GM18909 (cell line): ENCODE results near the gene PLCD1.
A peak's percentile ranks its signal among the peaks of the same experiment; 100 is the strongest.

ENCODE experiments used
- ATAC-seq: cut with Tn5 transposase; IDR thresholded peaks from one replicate; pipeline ENCODE4 v1.9.1; 2021; ENCODE audit warnings: mild to moderate bottlenecking; ENCODE audit not compliant: unreplicated experiment, poor library complexity

The PLCD1 gene

DNA sequence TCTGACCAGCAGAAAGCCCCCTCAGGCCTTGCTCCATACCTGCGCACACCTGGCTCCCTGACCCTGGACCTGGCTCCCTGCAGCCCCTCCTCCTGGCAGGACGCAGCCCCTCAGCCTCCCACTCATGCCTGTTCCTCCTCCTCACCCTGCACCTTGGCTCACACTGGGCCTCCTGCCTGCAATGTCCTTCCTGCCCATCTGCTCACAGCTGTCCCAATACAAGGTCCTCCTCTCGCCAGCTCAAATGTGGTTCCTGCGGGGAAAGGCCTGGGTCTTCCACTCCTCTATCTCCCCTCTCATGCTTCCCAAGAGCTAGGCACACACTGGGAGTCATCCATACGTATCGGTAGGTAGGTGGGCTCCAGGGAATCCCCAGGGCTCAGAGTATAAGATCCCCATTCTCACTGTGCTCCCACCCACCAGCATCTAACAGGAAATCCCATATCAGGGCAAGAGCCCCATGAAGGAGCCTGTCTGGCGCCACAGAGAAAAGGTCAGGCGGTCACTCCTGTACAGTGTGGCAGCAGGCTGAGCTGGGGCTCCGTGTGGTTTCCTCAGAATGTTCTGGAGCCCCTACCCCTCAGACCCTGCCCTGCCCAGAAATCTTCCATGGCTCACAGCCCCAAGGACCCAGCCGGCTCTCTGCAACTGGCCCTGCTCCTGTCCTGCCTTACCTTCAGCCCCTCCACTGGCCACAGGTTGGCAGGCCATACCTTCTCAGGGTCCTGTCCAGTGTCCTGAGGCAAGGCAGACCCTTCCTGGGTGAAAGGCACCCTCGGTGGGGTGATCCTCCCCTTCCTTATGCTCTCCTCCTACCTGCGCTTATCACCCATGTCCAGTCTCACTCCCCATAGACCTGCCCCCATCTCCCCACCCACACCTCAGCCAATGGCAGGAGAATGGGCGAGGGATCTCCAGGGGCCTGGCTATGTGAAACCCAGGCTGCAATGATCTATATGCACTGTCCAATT lies 10.9 kb downstream of the PLCD1 start:
- ATAC-seq: no peak

DNA sequence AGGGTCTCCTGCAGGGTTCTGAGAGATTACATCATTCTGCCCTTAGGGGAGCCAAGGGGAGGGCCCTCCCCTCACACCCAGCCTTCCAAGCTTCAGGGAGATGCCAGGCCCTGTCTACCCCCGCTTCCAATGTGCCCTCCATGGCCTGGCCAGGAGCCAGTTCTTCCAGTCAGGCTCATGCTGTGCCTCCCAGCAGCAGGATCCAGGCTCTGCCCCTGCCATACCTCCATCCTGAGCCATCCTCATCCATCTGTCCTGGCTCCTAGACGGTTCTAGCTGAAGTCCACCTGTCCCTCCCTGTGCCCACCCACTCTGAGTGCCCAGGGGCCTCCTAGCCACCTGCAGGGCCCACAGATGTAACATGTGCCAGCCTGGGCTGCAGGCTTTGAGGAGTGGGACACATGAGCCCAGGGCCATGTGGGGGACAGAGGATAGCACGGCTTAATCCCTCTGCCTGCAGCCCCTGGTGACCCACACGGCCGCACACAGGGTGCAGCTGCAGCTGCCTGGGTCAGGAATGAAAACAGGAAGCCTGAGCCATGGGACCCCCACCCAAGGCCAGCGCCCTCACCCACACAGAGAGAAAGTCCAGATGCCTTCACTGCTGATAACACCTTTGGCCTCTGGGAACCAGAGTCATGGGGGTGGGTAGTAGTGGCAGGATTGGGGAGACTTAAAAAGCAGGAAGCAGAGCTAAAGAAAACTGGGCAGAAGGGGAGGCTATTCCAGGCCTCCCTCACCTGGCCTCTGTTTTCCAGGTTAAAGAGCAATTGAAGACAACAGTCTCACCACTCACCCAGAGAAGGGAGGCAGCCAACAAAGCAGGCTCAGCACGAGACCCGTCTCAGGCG lies 11.8 kb downstream of the PLCD1 start:
- ATAC-seq: no peak

DNA sequence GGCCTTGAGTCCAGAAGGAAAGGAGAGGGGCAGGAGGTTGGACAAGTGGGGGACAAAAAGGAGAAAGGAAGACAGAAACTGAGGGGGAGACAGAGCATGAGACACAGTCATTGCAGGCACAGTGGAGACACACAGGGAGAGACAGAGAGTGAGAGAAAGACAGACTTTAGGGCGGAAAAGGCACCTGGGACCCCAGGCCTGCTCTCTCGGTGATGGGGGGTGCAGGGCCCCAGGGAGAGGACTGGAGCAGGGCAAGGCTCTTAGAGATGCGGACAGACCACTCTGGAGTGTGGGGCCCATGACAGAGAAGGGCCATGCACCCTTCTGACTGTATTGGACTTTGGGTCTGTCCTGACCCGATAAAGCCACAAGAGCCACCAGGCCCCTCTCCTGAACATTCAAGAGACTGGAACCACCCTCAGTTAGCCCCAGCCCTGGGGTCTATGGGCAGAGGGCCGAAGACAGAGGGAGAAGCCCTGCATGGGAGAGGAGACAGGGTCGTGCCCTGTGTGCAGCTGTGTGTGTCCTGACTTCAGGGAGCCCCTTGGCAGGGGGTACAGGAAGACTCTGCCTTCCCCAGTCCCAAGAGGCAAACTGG lies 12.5 kb downstream of the PLCD1 start:
- no peak for ATAC-seq

DNA sequence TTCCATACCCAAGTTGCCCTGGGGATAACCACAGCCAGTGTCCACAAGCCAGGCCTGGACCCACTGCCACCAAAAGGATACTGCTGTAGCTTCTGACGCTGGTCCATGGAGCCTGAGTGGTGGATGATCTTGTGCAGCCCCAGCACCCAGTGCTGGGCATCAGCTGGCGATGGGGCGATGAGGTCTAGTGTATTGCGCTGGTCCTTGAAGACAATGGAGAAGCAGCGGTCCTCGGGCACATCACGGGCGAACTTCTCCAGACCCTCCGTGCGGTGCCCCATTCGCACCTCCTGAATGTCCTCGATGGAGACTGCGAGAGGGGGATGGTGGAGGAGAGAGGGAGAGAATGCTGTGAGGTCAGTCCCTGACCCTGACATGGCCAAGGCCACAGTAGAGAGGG lies 13.0 kb downstream of the PLCD1 start:
- ATAC-seq: no peak

DNA sequence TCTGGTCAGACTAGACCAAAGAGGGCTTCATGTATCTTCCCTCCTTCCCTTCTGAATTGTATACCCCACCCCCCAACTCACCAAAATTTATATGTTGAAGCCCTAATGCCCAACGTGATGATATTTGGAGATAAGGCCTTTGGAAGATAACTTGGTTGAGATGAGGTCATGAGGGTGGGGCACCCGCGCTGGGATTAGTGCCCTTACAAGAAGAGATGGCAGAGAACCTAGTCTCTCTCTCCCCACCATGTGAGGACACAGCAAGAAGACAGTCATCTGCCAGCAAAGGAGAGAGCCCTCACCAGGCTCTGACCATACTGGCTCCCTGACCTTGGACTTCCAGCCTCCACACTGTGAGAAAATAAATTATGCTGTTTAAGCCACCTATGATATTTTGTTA lies 13.5 kb downstream of the PLCD1 start:
- no peak for ATAC-seq

DNA sequence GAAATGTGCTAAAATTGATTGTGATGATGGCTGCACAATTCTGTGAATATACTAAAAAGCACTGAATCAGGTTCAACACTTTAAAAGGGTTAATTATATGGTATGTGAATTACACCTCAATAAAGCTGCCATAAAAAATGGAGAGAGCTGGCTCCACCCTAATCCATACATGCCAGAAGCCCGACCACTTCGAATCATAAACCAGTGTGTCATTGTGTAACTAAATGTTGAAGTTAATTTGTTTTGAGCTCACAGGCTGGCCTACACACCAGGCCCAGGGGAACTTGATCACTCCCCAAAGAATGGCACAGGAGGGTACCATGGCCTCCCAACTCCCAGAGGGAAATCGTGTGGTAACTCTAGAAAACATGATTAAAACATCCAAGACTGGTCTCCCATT lies 14.0 kb downstream of the PLCD1 start:
- ATAC-seq: no peak

DNA sequence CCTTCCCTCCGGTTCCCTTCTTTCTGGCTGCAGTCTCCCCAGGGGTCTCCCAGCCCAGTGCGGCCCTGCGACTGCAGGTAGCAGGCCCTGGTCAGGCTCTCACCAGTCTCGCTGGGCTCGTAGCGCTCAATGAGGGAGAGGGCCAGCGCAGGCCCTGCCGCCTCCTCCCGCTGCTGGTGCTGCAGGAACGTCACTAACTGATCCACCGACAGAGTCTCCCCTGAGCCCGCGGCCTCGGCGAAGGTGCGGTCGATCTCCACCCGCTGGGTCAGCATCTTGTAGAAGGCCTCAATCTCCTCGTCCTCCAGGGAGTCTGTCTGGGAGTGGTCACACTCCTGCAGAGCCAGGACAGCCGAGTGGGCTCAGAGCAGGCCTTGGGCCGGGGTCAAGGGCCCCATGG lies 18.3 kb downstream of the PLCD1 start:
- ATAC-seq: no peak

DNA sequence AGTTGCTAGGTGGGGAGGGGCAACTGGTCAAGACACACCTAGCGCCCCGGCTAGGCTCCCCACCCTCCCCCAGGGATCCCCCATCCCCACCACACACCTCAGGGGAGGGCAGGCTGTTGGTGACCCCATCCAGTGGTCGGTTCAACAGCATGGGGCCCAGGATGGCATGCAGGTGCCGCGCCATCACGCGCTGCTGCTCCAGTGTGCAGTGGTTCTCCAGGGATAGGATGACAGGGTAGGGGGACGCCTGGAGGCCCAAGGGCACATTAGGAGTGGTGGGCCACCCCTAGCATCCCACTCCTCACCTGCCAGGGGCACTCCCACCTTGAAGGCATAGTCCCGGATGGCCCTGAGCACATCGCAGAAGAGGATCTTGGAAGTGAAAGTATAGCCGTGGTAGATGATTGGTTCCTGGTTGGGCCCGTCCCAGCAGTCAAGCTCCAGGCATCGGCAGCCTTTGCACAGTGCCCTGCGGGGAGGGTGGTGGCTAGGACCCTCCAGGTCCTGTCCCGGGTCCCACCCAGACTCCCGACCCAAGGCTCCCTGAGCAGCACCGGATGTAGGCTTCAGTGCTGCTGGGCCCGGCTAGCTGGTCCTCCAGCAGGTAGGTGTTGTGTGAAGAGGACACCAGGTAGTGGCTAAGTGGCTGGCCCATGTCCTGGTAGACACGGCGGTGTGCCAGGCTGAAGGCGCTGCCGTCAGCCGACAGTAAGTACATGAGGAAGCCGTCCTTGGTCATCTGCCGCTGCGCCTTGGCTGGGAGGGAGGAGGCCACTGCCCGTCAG lies 19.4 kb downstream of the PLCD1 start:
- no peak for ATAC-seq

DNA sequence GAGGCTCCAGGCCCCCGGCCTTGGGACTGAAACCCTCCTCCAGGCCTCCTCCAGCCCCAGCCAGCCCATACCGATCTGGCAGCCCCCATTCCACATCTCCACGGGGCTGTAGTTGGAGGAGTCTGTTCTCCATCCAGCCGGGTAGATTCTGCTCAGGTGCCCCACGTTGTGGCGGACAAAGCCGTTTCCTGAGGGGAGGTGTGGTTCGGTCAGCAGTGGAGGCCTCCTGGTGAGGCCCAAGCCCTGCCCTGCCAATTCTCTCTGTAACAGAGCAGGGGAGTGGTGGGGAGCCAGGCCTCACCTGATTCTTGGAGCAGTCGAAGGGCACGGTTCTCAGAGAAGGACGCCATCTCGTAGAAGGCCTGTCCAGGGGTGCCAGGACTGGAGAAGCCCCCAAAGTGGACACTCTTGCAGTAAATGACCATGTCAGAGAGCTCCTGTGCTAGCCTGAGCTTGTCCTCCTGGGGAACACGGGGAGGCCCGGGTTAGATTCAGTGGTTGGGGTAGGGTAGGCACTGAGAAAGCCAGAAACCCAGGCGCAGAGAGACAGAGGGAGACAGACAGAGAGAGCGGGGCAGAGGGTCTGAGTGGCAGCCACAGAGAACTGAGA lies 20.4 kb downstream of the PLCD1 start:
- ATAC-seq: no peak

DNA sequence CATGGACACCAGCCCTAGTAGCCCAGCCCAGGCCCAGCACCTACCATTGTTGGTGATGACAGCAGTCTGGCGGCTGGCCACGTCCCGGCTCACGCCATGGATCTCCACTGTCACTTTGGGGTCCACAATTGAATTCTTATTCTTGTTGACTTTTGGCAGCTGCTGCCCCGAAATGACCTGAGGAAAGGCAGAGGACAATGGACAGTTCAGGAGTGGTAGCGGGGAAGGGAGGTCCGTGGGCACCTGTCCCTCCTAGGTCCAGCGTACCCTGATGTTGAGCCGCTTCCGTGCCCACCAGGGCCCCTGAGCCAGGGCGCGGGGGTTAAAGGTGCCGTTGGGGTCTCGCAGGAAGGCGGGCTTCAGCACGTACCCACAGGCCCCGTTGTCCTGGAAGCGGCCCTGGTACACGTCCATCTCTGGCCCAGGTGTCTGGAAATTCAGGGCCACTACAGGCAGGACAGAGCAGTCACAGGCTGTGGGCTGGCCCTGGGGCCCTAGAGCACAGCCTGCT lies 21.2 kb downstream of the PLCD1 start:
- ATAC-seq: no peak

DNA sequence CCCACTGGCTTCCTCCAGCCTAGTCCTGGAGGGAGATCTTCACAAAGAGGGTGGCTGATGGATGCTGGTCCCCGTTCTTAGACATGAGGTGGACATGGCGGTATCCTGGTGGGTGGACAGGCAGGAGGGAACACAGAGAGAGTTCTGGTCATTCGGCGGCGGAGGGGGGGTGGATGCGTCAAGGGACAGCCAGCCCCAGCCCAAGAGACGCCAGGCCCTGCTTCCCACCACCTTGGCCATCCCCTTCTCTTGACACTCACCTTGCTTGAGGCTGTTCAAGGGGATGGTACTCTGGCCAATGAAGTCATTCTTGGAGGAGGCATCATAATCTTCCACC lies 21.7 kb downstream of the PLCD1 start:
- no peak for ATAC-seq

DNA sequence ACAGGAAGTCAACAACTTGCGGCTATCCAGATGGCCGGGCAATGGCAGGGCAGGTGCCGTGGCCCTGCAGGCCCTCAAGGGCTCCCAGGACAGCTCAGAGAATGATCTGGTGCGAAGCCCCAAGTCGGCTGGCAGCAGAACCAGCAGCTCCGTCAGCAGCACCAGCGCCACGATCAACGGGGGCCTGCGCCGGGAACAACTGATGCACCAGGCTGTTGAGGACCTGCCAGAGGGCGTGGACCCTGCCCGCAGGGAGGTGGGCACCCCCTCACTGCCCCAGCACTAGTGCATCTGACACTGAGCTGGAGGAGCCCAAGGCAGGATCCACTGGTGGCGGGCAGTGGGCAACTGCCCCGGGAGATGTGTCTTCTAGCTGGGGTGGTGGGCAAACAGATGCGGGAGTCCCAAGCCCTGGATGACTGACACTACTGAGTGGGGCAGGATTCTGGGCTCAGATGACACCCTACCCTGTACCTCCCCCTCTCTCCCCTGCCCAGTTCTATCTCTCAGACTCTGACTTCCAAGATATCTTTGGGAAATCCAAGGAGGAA lies 22.9 kb downstream of the PLCD1 start:
- ATAC-seq: no peak

DNA sequence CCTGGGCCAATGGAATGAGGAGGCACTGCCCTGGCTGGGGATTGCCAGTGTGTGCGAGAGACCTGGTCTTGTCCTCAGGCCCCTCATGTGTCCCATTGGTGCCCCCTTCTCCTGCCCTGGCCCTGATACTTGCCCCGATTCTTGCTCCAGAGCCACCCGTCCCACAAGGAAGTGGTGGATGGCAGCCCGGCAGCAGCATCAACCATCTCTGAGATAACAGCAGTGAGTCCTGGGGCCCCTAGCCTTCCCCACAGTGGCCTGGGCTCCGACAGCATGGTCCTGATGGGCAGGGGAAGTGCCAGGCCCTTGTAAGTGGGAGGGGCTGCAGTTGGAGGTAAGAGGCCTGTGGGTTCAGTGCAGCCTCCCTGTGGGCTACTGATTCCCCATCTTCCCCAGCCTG lies 23.4 kb downstream of the PLCD1 start:
- ATAC-seq: no peak

DNA sequence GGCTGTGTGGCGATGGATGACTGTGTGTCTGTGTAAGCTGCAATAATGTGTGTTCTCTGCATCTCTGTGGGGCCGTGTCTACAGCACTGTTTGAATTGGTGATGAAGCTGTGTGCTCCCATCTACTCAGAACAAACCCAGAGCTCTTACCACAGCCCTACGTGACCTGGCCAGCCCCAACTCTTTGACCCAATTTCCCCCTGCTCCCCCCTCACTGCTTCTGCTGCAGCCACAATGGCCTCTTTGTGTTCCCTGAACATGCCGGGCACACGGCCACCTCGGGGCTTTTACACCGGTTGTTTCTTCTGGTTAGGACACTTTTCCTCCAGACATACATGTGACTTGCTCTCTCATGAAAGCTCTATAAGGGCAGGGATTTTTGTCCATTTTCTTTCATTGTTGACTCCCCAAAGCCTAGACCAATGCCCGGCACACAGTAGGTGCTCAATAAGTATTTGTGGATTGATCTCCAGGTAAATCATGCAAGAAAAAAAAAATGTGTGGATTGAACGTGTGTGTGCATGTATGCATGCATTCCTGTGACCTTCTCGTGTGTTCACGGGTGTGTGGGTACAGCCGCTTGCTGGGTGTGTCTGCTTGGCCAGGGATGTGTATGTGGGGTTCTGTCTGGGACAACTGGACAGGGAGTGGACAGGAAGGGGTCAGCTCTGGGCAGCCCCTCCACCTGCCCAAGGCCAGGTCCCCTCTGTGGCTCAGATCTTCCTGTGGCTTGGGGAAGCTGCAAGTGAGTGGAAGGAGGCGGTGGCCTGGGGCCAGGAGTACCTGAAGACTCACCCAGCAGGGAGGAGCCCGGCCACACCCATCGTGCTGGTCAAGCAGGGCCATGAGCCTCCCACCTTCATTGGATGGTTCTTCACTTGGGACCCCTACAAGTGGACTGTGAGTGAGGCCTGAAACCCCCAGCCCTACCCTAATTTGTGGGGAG lies 24.1 kb downstream of the PLCD1 start:
- no peak for ATAC-seq

DNA sequence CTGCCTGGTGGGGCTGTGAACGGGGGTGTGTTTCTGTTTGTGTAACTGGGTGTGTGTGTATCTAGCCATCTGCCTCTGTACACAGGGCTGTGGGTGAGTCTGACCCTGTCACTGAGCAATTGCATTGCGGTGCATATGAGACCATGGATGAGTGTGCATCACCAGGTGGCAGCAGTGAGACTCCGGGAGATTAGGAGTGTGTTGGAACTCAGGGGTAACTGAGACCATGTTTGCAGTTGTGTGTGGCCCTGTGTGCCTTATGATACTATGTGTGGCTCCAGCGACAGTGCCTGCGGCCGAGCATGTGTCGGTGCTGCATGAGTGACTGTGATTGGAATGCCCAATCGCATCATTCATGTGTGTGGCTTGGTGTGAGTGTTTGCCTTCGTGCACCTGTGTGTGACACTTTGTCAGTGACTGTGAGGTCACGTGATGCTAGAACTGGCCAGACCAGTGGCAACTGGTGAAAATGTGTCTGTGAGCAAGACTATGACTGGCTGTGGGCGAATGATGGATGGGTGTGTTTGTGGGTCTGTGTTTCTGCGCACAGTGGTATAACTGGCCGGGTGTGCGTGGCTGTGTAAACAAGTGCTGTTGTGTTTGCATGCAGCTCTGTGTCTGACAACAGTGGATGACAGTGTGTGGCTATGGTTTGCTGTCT lies 24.9 kb downstream of the PLCD1 start:
- peak; percentile 53 for ATAC-seq

DNA sequence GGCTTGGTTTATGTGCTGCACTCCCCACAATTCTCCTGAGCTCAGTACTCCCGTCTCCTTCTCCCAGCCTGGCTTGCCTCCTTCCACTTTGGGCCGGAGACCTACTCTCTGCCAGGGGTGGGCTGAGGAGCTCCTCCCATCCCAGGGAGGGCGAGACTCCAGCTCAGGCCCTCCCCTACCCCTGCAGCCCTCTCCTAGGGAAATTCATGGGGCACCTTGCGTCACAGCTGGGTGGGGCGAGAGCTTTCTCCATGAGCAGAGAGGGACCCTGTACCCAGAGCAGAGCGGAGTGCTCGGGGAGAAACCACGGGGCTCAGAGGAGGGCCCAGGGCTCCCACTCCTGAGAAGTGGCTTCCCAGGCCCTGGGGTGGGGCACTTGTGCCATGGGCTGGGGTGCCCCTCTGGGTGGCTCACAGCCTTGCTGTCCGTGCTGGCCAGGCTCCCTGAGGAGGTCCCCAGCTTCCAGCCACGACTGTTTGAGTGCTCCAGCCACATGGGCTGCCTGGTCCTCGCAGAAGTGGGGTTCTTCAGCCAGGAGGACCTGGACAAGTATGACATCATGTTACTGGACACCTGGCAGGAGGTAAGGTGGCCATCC lies 25.5 kb downstream of the PLCD1 start:
- ATAC-seq: no peak

DNA sequence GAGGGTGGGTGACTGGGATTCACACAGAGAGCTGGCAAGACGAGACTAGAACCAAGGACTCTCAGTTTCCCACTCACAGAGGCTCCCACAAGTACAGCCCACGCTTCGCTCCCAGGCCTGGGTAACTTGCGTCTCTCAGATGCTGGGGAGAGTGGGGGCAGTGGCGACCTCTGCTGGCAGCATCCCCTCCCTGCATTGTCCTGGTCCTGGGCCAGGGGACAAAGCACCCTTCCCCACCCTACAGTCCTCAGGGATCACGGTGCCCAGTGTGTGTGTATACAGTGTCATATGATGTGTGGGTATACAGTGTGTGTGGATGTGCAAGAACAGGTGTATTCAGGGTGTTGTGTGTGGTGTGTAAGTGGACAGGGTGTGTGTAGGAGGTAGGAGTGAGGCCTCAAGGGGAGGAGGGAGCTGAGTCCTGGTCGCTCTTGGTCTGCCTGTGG lies 26.0 kb downstream of the PLCD1 start:
- no peak for ATAC-seq
